A549 (cell line): ENCODE data around the gene FANCC. TPM values are rescaled to one million over a fixed set of nuclear protein-coding genes. Genes with fewer than 3 reads are reported as not detected.

Experiments
- ATAC-seq, 2 experiments: fragments of 200-7000 bp in 1 of 2; fragments of >200 bp in 1 of 2; cut with Nextera tagmentation in 1 of 2; cut with Tn5 transposase in 1 of 2; 3 replicates each; pipeline versions ENCODE4 v1.8.0 to v1.9.1; 2018 to 2020; ENCODE audit warnings: mild to moderate bottlenecking in 1 of 2, moderate library complexity in 1 of 2
- CTCF ChIA-PET: fragments of 300-600 bp; sonication (Branson Sonifier 250); formaldehyde crosslinking; extraction: SDS; loops from one replicate; lab custom pipeline; 2021; ENCODE audit warnings: antibody characterized with exemption, inconsistent platforms; lab: Yijun Ruan, JAX
- POLR2A ChIA-PET: fragments of 350-600 bp; formaldehyde crosslinking; extraction: SDS; loops from one replicate; lab custom pipeline; 2021; ENCODE audit warnings: antibody characterized with exemption, inconsistent platforms; lab: Yijun Ruan, JAX
- DNase-seq, 2 experiments: peaks; one replicate each; pipeline versions ENCODE4 v3.0.0 to v3.0.0-alpha.2; 2011 to 2016; ENCODE audit warnings: low read depth in 1 of 2, low spot score in 1 of 2
- FAIRE-seq: peaks from 2 replicates; lab custom pipeline; 2011; peaks lifted over from hg19 to GRCh38; lab: Jason Lieb, UNC
- H3K27ac ChIP-seq, 2 experiments: fragments of >200 bp; sonication (Bioruptor Twin); formaldehyde crosslinking; 3 replicates each; pipeline ENCODE4 v1.5.1; 2016 to 2017
- H3K4me1 ChIP-seq: fragments of >200 bp; sonication (Bioruptor Twin); formaldehyde crosslinking; 3 replicates; pipeline ENCODE4 v1.6.1; 2016
- H3K4me2 ChIP-seq: fragments of >200 bp; sonication (Bioruptor Twin); formaldehyde crosslinking; 3 replicates; pipeline ENCODE4 v1.6.1; 2016
- H3K4me3 ChIP-seq: fragments of >200 bp; sonication (Bioruptor Twin); formaldehyde crosslinking; 3 replicates; pipeline ENCODE4 v1.5.1; 2016
- H3K9me3 ChIP-seq: fragments of >200 bp; sonication (Bioruptor Twin); formaldehyde crosslinking; 3 replicates; pipeline ENCODE4 v1.6.1; 2016
- BHLHE40 ChIP-seq: IDR thresholded peaks from 2 replicates; pipeline ENCODE4 v1.6.1; 2012; ENCODE audit warnings: low read depth, low read length, inconsistent platforms
- CBX8 ChIP-seq: fragments of 200-600 bp; sonication (generic); IDR thresholded peaks from 2 replicates; pipeline ENCODE4 v1.6.1; 2016
- CEBPB ChIP-seq, 2 experiments: fragments of >200 bp in 1 of 2; sonication (Bioruptor Twin) in 1 of 2; formaldehyde crosslinking in 1 of 2; IDR thresholded peaks; 2 replicates each; pipeline ENCODE4 v1.6.1; 2012 to 2016
- EHF ChIP-seq: fragments of 250-450 bp; sonication (Bioruptor Pico); IDR thresholded peaks from 2 replicates; pipeline ENCODE4 v1.5.0; 2020; ENCODE audit warnings: mild to moderate bottlenecking
- FOSB ChIP-seq: fragments of 250-450 bp; sonication (Bioruptor Pico); IDR thresholded peaks from 2 replicates; pipeline ENCODE4 v1.5.0; 2020; ENCODE audit warnings: mild to moderate bottlenecking, moderate library complexity
- FOXS1 ChIP-seq: fragments of 250-450 bp; sonication (Bioruptor Pico); IDR thresholded peaks from 2 replicates; pipeline ENCODE4 v1.5.0; 2020; ENCODE audit warnings: mild to moderate bottlenecking, moderate library complexity
- HDAC2 ChIP-seq: fragments of 200-600 bp; sonication (generic); IDR thresholded peaks from 2 replicates; pipeline ENCODE4 v1.6.1; 2016
- HES2 ChIP-seq: fragments of >200 bp; sonication (Bioruptor Twin); formaldehyde crosslinking; IDR thresholded peaks from 2 replicates; pipeline ENCODE4 v1.6.1; 2016
- HEYL ChIP-seq: fragments of 250-450 bp; sonication (Bioruptor Pico); IDR thresholded peaks from 2 replicates; pipeline ENCODE4 v1.8.0; 2021; ENCODE audit warnings: mild to moderate bottlenecking, moderate library complexity
- HMGXB4 ChIP-seq: fragments of 250-450 bp; sonication (Bioruptor Pico); IDR thresholded peaks from 2 replicates; pipeline ENCODE4 v1.5.0; 2021; ENCODE audit warnings: mild to moderate bottlenecking, moderate library complexity, borderline replicate concordance
- HOXB5 ChIP-seq: fragments of 250-450 bp; sonication (Bioruptor Pico); IDR thresholded peaks from 2 replicates; pipeline ENCODE4 v1.5.0; 2020; ENCODE audit warnings: mild to moderate bottlenecking, moderate library complexity
- JUNB ChIP-seq: fragments of >200 bp; sonication (Bioruptor Twin); formaldehyde crosslinking; IDR thresholded peaks from 2 replicates; pipeline ENCODE4 v1.6.1; 2016
- KDM1A ChIP-seq: fragments of 200-600 bp; sonication (generic); IDR thresholded peaks from 2 replicates; pipeline ENCODE4 v1.6.1; 2016; ENCODE audit warnings: low read depth, mild to moderate bottlenecking
- NFE2L2 ChIP-seq: fragments of 150-350 bp; conservative IDR thresholded peaks from 2 replicates; pipeline ENCODE4 v1.6.1; 2014; ENCODE audit warnings: low read length
- NPAS2 ChIP-seq: fragments of 250-450 bp; sonication (Bioruptor Pico); IDR thresholded peaks from 2 replicates; pipeline ENCODE4 v1.8.0; 2022; ENCODE audit warnings: mild to moderate bottlenecking, moderate library complexity, borderline replicate concordance
- POLR2A ChIP-seq: IDR thresholded peaks from 2 replicates; pipeline ENCODE4 v1.6.1; 2012; ENCODE audit warnings: mild to moderate bottlenecking, low read length
- POLR2AphosphoS2 ChIP-seq: conservative IDR thresholded peaks from 2 replicates; pipeline ENCODE4 v1.6.1; 2012; ENCODE audit warnings: low read length, improper control_type of control experiment, inconsistent platforms
- RARB ChIP-seq: fragments of 250-450 bp; sonication (Bioruptor Pico); IDR thresholded peaks from 2 replicates; pipeline ENCODE4 v1.8.0; 2021; ENCODE audit warnings: mild to moderate bottlenecking, moderate library complexity
- RCOR1 ChIP-seq: fragments of 150-350 bp; IDR thresholded peaks from 2 replicates; pipeline ENCODE4 v1.6.1; 2014; ENCODE audit warnings: antibody characterized with exemption, low read length, low read depth
- RNF2 ChIP-seq: fragments of 200-600 bp; sonication (generic); IDR thresholded peaks from 2 replicates; pipeline ENCODE4 v1.6.1; 2016; ENCODE audit warnings: low read depth, mild to moderate bottlenecking, antibody characterized with exemption, moderate library complexity, borderline replicate concordance
- SREBF2 ChIP-seq: fragments of 450-650 bp; IDR thresholded peaks from 2 replicates; pipeline ENCODE4 v1.6.1; 2014; ENCODE audit warnings: mild to moderate bottlenecking, moderate library complexity
- TP53 ChIP-seq: fragments of 250-450 bp; sonication (Bioruptor Pico); IDR thresholded peaks from 2 replicates; pipeline ENCODE4 v1.5.0; 2021; ENCODE audit warnings: mild to moderate bottlenecking, moderate library complexity
- USF2 ChIP-seq: fragments of 450-650 bp; IDR thresholded peaks from 2 replicates; pipeline ENCODE4 v1.6.1; 2014; ENCODE audit warnings: antibody characterized with exemption
- ZC3H11A ChIP-seq: fragments of 450-650 bp; IDR thresholded peaks from 2 replicates; pipeline ENCODE4 v1.6.1; 2014; ENCODE audit warnings: antibody characterized with exemption, mild to moderate bottlenecking
- ZFP36 ChIP-seq: fragments of 450-650 bp; IDR thresholded peaks from 2 replicates; pipeline ENCODE4 v1.6.1; 2014; ENCODE audit warnings: borderline replicate concordance; ENCODE audit not compliant: partially characterized antibody
- ZSCAN20 ChIP-seq: fragments of 250-450 bp; sonication (Bioruptor Pico); IDR thresholded peaks from 2 replicates; pipeline ENCODE4 v1.8.0; 2022; ENCODE audit warnings: mild to moderate bottlenecking, moderate library complexity
- WGBS: methylation state at CpG from one replicate; pipeline ENCODE4 v1.1.6; 2017; ENCODE audit errors: missing lambda C conversion rate; 5-methylcytosine and 5-hydroxymethylcytosine counted together
- polyA plus RNA-seq, 4 experiments: library from polyadenylated mRNA; depleted of rRNA in 3 of 4; stranded (reverse); fragments of >200 nt; fragmentation: RNase III in 1 of 4; extraction: RNeasy Plus Mini Kit Qiagen cat#74134 plus additional on column Dnase treatment in 1 of 4; gene quantifications; 2 replicates in 3 of 4; 3 replicates in 1 of 4; pipeline ENCODE4 v1.2.3, GENCODE V29; 2011 to 2017
- TF ChIP-seq, protein P1 (sequence below): IDR thresholded peaks from 2 replicates; pipeline ENCODE4 v1.6.1; 2012; ENCODE audit warnings: low read depth, borderline replicate concordance
- TF ChIP-seq, protein P2 (sequence below): fragments of 200-600 bp; sonication (generic); IDR thresholded peaks from 2 replicates; pipeline ENCODE4 v1.6.1; 2016; ENCODE audit warnings: antibody characterized with exemption, mild to moderate bottlenecking, moderate library complexity
- TF ChIP-seq, protein P3 (sequence below): IDR thresholded peaks from 2 replicates; pipeline ENCODE4 v1.6.1; 2012

The FANCC gene
- polyA plus RNA-seq, 2 of the 4 experiments (the other 2 are of a cell fraction), result 13.5 to 24.9 TPM

DNA sequence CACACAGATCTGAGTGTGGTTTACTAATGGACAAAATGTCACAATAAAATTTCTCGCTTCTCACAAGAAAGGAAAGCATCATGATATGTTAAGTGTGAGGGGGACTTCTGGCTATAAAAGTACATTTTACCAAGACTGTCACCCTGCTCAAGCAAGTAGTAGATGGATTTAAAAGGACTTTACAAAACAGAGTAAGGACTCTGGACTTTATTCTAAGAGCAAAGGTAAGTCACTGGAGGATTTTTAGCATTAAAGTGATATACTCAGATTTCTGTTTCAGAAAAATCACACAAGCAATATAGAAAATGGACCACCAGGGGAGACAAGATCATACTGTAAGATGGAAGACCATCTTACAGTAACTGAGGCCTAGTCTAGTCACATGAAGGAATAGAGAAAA lies 19.7 kb downstream of the FANCC start:
- ChIA-PET POLR2A (no interaction called here), CTCF (no interaction called here)
- Histone ChIP-seq H3K9me3 (no peaks in the 10 kb centered on the region), H3K4me1 (peaks cover 6% of the 10 kb centered on the region; the same call in 2 of the 3 replicates), H3K4me2 (no peak overlapping the region), H3K4me3 (no peak overlapping the region), H3K27ac (no peak overlapping the region)
- 97% methylated on average over 1 of the region's 1 CpG for WGBS
- FAIRE-seq, result no peak
- no peak for ATAC-seq
- TF ChIP-seq, protein P1, sequence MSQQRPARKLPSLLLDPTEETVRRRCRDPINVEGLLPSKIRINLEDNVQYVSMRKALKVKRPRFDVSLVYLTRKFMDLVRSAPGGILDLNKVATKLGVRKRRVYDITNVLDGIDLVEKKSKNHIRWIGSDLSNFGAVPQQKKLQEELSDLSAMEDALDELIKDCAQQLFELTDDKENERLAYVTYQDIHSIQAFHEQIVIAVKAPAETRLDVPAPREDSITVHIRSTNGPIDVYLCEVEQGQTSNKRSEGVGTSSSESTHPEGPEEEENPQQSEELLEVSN, result no peak
- no peak for TF ChIP-seq HMGXB4 (CRISPR knock-in tag)
- TF ChIP-seq RCOR1, result no peak
- no peak for TF ChIP-seq CBX8
- no peak for TF ChIP-seq POLR2AphosphoS2
- no peak for TF ChIP-seq FOXS1 (CRISPR knock-in tag)
- no peak for TF ChIP-seq NFE2L2
- TF ChIP-seq TP53 (CRISPR knock-in tag), result no peak
- TF ChIP-seq HDAC2, result no peak
- no peak for TF ChIP-seq NPAS2 (CRISPR knock-in tag)
- TF ChIP-seq HEYL (CRISPR knock-in tag), result no peak
- no peak for TF ChIP-seq ZSCAN20
- no peak for TF ChIP-seq RNF2
- TF ChIP-seq, protein P2, sequence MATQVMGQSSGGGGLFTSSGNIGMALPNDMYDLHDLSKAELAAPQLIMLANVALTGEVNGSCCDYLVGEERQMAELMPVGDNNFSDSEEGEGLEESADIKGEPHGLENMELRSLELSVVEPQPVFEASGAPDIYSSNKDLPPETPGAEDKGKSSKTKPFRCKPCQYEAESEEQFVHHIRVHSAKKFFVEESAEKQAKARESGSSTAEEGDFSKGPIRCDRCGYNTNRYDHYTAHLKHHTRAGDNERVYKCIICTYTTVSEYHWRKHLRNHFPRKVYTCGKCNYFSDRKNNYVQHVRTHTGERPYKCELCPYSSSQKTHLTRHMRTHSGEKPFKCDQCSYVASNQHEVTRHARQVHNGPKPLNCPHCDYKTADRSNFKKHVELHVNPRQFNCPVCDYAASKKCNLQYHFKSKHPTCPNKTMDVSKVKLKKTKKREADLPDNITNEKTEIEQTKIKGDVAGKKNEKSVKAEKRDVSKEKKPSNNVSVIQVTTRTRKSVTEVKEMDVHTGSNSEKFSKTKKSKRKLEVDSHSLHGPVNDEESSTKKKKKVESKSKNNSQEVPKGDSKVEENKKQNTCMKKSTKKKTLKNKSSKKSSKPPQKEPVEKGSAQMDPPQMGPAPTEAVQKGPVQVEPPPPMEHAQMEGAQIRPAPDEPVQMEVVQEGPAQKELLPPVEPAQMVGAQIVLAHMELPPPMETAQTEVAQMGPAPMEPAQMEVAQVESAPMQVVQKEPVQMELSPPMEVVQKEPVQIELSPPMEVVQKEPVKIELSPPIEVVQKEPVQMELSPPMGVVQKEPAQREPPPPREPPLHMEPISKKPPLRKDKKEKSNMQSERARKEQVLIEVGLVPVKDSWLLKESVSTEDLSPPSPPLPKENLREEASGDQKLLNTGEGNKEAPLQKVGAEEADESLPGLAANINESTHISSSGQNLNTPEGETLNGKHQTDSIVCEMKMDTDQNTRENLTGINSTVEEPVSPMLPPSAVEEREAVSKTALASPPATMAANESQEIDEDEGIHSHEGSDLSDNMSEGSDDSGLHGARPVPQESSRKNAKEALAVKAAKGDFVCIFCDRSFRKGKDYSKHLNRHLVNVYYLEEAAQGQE, result no peak
- TF ChIP-seq HES2, result no peak
- TF ChIP-seq HOXB5, result no peak
- TF ChIP-seq JUNB, result no peak
- no peak for TF ChIP-seq FOSB (CRISPR knock-in tag)
- no peak for TF ChIP-seq CEBPB (IDR thresholded peaks at IDR 0.05)
- DNase-seq, result no peak

DNA sequence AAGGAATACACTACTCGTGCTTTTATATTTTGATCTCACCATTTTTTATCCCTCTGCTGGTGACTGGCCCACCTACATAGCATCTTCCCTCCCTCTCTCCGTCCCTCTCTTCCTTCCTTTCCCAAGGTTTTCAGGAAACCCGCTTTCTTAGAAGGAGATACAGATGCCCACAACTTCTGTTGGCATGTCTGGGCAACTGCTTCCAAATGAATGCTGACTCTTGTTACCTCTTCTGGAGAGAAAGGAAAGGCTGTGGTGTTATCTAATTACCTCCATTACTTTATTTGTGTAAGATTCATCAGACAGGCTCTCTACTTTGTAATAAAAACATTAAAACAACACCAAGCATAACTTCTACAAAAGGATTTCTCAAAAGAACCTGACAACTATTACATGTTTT lies 20.2 kb downstream of the FANCC start:
- DNase-seq (no peak), FAIRE-seq (no peak)
- POLR2A ChIA-PET, result no interaction called here
- TF ChIP-seq SREBF2, result no peak
- TF ChIP-seq, protein P3, sequence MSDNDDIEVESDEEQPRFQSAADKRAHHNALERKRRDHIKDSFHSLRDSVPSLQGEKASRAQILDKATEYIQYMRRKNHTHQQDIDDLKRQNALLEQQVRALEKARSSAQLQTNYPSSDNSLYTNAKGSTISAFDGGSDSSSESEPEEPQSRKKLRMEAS, result no peak
- no peak for TF ChIP-seq RARB (CRISPR knock-in tag)
- no peak for TF ChIP-seq ZC3H11A
- no peak for TF ChIP-seq EHF (CRISPR knock-in tag)
- no peak for TF ChIP-seq HDAC2
- no peak for TF ChIP-seq POLR2A
- no peak for TF ChIP-seq HEYL (CRISPR knock-in tag)
- no peak for TF ChIP-seq BHLHE40
- TF ChIP-seq HMGXB4 (CRISPR knock-in tag), result no peak
- no peak for TF ChIP-seq ZFP36
- no peak for TF ChIP-seq KDM1A
- TF ChIP-seq USF2, result no peak
- TF ChIP-seq JUNB, result no peak
- no peak for TF ChIP-seq ZSCAN20
- TF ChIP-seq, all 56 proteins: peak for 0
- CTCF ChIA-PET, result no interaction called here
- WGBS, result 89% methylated on average over 3 of the region's 3 CpGs
- ATAC-seq, result no peak
- H3K9me3 ChIP-seq, result no peaks in the 10 kb centered on the region
- H3K4me3 ChIP-seq, result no peak overlapping the region
- H3K27ac ChIP-seq, result no peak overlapping the region
- H3K4me2 ChIP-seq, result no peak overlapping the region
- H3K4me1 ChIP-seq, result peaks cover 6% of the 10 kb centered on the region; the same call in 2 of the 3 replicates
